NCI-H1092 treated with DMSO at 0.1 percent for 48 hours (cell line): ENCODE results near the gene TYW5.

Experiments
- DNase-seq: peaks from one replicate; lab custom pipeline; 2025; lab: John Stamatoyannopoulos, UW

The TYW5 gene

DNA sequence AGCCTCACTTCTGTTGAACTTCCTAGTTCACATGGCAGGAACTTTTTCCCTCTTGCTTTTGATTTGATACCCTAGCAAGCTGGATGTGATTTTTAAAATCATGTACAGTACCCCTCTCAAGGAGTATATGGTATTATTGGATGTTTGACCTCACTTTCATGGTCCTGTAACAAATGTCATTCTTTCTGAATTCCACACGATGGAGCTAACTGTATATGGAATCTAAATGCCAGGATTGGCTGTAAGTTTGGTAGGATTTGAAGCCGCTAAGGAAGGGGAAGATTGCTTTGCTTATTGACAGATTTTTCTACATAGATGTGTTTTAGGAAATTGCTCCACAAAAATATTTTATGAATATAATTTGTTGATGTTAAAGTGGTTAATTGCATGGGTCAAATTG lies 18.4 kb upstream of the TYW5 start:
- DNase-seq: peak; percentile 8

DNA sequence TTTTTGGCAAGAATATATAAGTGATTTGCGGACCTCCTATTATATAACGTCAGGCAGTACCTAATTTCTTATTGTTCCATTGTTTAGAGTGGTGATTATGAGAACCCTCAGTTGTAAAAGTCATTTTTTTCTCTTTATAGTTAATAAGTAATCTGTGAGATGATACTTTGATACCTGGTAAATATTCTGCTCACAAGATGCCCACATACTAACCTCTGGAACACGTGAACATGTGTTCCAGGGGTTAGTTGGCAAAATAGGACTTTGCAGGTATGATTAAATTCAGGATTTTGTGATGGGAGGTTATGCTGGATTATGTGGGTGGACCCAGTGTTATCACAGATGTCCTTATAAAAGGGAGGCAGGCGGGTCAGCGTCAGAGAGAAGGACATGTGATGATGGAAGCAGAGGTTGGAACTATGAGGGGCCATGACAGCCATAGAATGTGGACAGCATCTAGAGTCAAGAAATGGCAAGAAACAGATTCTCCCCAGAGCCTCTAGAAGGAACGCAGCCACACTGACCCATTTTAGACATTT lies 16.9 kb upstream of the TYW5 start:
- DNase-seq: no peak

DNA sequence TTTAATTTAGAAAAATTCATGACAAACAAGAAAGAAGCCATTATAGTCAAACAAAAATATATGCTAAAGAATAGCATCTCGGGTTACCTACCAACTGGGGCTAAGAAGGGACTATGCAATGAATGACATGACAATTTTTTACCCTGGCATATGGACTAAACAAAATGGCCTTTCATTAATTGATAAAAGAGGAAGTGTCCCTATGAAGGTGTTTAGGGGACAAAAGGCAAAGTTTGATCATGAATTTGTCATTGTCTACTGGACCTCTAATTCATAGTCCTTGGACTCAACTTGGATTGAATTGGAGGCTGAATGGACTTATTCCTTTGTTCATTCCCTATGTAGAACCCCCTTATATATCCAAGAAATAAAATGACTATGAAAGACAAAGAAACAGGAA lies 12.8 kb upstream of the TYW5 start:
- no peak for DNase-seq

DNA sequence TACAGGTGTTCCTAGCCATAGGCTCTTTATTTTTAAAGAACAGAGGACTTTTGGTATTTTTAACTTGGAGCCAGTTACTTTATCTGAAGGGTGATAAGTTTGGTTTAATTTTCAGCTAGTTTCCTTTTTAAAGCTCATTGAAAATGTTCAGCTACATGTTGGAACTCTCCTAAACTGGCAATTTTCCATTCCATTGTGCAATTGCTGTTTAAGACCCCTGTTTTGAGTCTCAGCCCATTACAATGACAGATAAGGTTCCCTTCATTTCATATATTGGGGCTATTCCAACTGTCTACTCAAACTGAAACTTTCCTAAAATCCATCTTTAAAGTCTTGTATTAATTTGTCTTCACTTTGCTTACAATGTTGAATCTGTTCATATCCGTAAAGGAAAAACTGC lies 11.7 kb upstream of the TYW5 start:
- no peak for DNase-seq

DNA sequence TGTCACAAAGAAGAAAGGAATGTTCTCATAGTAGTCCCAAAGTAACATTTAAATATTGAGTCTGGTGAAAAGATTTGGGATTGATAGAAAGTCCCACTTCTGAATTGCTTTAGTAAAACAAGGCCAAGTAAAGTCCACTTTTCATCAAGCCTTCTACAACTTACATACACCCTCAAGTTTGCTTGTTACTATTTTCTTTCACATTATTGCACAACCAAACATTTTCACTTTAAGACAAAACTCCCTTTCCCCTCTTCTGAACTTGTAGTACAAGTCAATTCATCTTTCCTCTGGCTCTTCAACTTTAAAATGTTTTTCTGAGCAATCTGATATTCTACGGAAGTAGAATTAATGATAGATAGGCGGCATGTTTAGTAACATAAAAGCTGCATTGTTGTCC lies 11.1 kb upstream of the TYW5 start:
- DNase-seq: no peak

DNA sequence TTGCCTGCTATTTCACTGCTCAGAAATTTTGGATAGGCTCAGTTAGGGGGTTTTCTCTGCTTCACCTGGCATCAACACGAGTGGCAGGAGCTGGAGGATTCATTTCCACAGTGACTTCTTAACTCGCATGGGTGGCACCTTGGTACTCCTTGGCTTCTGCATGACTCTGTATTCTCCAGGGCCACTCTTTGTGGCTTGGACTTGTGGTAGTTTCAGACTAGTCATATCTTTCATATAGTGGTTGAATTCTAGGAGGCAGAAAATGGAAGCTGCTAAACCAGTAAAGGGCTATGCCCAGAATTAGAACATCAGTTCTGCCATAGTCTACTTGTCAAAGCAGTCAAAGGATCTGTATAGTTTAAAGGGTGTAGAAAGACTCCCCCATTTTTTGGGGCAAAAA lies 6.9 kb upstream of the TYW5 start:
- no peak for DNase-seq

DNA sequence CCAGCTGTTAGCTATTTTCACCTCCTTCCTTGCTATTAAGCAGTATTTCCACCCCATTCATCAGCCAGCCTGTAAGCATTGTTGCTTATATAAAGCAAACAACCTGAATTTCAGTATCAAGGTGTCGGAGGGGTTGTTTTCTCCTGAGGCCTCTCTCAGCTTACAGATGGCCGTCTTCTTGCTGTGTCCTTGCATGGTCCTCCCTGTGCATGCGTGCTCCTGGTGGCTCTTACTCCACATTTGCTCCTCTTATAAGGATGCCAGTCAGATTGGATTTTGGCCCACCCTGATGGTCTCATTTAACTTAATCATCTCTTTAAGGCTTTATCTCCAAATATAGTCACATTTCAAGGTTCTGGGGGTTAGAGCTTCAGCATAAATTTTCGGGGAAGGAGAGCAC lies 2.7 kb upstream of the TYW5 start:
- no peak for DNase-seq

DNA sequence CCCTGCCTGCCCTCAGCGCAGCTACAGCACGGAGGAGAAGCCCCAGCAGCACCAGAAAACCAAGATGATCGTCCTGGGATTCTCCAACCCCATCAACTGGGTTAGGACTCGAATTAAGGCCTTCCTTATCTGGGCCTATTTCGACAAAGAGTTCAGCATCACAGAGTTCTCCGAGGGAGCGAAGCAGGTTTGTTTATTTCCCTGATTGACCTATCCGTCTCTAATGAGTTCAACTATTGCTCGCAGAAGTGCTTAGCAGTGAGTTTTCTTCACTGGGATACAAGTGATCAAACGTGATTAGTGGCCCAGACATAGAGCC lies 730 bp upstream of the TYW5 start:
- DNase-seq: no peak

DNA sequence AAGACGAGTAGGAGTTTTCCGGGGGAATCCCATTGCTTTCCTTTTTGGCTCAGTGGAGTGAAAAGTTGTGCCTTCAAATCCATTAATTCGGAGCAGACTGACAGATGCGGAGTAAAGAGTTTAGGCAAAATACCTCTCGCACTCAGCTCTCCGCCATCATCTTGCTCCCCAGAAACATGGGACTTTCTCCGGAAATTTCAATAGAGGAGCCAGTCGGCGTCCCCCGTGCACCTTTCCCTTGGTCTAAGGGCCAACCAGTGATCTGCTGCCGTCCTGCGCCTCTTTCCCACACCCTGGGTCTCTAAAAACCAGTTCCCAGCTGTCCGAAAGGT lies 318 bp downstream of the TYW5 start:
- DNase-seq: peak; percentile 56

DNA sequence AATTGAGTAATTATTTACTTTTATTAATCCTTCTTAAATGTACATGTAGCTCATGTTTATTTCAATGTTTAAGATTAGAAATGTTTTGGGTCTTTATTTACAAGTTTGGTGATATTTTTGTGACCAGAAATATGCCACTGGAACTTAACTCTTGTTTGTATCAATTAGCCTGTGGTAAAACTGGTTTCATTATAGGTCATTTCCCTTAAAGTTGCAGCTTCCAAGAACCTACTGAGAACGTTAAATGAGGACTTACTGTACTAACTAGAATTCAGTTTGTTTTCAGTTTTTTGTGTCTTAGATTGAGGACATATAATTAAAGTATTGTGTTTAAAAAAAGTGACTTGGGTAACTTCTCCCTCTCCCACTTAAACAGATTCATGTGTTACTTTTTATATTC lies 4.3 kb downstream of the TYW5 start:
- no peak for DNase-seq

DNA sequence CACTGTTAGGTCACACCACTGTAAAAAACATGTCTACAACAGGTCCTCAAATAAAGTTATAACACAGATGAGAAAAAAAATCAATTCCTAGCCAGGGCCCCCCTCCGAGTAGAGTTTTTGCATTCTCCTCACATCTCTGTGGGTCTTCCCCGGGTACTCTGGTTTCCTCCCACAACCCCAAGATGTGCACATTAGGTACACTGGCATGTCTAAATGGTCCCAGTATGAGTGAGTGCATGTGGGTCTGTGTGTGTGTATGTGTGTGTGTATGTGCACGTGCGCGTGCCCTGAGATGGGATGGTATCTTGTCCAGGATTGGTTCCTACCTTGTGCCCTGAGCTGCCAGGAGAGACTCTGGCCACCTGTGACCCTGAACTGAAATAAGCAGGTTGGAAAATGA lies 4.9 kb downstream of the TYW5 start:
- no peak for DNase-seq

DNA sequence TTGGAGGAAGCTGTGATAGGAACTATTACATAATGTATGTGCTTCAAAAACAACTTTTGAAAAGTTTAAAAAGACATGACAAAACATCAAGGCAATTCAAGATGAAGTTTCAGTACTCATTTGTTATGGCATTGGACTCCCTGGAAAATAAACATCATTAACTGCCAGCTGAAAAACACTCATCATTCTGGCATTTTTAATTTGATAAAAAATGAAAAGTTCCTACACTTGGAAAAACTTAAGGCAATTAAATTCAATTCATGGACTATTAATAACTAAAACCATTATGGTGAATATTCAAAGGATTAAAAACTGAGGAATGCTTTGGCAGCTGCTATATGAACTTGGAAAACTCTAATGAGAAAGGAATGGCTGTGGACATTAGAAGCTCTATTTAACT lies 8.5 kb downstream of the TYW5 start:
- no peak for DNase-seq

DNA sequence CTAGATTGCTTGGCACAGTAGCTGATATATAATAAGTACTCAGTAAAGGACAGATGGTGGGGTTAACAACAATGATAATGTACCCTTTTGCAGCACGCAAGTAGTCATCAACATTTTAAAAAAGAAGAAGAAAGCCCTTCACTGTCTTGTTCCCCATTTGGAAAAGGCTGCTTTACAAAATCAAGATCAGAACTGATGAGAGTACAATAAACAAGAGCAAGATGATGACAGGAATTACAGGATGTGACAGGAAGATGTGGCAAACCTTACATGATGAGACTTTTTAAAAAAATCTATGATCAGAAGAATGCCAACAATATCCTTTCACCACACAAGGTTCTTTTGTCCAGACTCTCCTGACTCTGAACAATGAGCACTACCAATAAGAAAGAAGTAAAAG lies 9.1 kb downstream of the TYW5 start:
- no peak for DNase-seq

DNA sequence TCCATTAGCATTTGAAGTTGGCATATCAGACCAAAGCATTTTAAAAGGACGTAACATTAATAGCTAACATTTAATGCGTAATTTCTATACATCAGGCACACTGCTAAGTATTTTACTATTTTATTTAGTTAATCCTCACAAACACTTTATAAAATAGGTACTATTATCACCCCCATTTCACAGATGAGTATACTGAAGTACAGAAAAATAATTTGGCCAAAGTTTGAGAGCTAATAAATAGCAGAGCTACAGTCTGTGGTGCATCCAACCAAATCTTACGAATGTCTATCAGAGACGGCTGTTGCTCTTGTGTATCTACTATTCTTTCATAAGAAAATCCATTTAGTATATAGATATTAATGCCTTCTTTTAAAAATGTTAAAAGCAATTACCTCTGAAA lies 11.9 kb downstream of the TYW5 start:
- no peak for DNase-seq

DNA sequence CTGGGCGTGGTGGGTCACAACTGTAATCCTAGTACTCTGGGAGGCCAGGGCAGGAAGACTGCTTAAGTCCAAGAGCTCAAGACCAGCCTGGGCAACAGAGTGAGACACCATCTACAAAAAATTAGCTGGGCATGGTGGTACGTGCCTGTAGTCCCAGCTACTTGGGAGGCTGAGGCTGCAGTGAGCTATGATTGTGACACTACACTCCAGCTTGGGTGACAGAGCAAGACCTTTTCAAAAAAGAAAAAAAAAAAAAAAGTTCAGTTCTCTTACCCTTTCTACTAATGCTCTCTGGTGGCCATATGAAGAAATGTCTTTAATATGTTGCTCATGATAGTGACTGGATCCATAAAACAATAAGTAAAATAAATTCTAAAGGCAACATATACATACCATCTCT lies 14.9 kb downstream of the TYW5 start:
- peak; percentile 20 for DNase-seq

DNA sequence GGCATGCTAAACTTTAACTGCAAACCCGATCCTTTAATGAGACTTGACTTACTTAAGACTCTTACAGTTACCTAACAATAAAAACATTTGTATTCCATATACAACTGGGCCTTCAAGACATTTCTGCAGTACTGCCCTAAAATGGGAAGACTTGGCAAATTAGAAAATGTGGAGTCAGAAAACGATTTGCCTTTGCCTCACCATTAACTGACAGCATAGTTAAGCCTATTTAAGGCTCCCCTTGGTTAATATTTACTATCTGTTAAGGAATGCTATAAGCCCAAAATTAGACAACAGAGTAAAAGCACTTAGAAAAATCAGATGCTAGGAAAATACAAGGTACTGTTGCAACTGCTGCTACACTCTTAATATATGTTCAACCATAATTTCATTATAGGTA lies 18.7 kb downstream of the TYW5 start:
- DNase-seq: no peak

DNA sequence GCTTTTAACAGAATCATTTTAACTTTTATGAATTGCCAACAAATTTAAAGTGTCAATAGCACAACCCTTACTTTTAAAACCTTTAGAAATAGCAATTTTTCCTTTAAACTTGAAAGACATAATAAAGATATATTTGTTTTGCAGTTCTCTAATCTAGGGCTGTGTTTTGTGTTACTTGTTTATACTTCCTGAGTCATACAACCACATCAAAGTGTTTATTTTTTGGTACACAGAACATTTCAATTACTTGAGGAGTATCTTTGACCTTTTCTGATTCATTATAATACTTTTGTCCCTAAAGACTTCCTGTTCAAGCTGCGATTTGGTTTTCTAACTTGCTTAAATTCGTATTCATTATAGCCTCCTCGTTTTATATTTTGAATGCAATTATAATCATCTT lies 21.8 kb downstream of the TYW5 start:
- DNase-seq: no peak

DNA sequence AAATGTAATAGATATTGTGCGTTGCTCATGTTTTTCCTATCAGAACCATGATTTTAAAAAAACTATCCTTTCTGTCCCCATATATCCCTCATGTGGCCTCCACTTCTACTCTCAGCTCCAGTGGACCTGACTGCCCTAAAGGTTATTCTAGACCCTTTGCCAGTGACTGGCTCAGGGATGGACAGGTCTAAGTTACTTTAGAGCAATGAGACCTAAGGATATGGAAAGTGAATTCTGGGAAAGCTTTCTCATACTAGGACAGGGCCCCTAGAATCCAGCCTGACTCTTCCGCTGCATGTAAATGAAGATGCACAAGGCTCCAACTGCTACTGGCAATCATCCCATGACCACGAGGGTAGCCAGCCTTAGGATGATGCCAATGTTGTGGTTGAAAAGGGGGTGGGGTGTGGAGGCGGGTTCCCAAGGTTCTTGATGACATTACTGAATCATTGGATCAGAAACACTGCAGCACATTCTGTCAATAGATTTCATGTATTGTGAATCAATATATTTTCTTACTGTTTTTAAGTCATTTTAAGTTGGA lies 22.9 kb downstream of the TYW5 start:
- DNase-seq: no peak

DNA sequence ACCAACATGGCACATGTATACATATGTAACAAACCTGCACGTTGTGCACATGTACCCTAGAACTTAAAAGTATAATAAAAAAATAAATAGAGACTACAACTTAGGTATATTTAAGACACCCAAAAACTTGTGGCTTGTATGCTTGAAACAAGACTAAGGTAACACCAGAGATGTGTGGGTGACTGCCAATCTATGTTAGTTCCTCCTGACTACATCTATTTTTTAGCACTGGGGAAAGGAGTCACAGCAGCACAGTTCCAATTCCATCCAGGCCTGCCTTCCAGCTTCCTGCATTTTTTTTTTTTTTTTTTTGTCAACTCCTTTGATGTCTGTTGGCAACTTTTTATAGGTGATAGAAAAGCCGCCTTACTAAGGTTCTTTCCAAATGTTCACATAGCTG lies 26.0 kb downstream of the TYW5 start:
- DNase-seq: no peak

DNA sequence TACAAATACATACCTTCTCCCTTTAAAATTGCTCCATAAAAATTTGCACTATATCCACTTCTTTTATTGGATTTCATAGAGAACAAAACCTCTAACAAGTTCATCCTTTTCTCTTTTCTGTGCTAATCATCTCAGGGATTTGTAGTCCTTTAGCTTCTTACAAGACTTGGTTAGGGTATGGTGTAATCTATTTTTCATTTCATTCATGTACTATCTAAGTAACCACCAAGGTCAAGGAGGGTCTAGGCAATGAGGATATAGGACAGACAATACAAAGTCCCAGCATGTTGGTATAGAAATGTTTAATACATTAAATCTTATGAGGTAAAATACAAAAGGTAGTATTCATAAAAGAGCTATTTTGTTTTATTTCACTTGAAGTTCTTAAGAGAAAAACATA lies 26.7 kb downstream of the TYW5 start:
- DNase-seq: no peak

DNA sequence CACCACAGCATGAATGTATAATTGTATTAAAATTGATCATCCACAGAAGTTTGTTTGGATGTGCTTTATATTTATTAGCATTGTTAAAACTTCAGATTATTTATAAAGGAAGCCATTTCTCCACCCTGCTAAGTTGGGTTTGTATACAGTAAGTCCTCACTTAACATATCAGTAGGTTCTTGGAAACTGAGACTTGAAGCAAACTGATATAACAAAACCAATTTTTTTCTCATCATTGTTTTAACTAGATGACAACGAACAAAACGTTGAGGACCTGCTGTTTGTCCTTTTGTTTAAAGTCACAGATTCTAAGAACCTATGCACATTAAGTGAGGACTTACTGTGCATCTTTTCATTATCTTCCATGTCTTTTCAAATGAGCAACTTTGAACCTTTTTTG lies 27.1 kb downstream of the TYW5 start:
- no peak for DNase-seq

DNA sequence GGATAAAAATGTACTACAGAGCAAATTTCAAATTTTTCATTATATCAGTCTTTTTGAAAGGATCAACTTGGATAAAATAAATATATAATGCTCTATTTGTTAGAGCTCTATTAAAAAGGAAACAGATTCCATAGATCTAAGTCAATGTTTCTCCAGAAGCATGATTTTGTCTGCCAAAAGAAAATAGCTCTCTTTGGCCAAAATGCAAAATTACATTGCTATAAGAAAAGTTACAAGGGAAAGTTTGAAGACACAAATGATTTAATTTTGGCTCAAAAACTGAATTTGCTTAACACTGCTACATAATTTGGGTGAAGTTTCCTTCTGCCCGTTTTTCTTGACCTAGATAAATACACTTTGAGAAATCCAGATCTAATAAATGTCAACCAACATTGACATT lies 28.5 kb downstream of the TYW5 start:
- DNase-seq: no peak

DNA sequence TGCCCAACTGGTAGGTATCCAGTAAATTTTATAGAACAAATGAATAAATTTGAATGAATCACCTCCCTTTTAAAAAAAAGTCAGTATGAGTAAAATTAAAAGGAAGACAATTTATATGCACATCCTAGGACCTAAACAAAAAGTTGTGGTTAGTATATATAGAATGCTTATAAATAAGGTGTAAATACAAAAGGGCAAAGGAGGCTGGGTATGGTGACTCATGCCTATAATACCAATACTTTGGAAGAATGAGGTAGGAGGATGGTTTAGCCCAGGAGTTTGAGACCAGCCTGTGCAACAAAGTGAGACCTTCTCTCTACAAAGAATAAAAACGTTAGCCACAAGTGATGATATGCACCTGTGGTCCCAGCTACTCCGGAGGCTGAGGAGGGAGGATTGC lies 31.4 kb downstream of the TYW5 start:
- DNase-seq: no peak

DNA sequence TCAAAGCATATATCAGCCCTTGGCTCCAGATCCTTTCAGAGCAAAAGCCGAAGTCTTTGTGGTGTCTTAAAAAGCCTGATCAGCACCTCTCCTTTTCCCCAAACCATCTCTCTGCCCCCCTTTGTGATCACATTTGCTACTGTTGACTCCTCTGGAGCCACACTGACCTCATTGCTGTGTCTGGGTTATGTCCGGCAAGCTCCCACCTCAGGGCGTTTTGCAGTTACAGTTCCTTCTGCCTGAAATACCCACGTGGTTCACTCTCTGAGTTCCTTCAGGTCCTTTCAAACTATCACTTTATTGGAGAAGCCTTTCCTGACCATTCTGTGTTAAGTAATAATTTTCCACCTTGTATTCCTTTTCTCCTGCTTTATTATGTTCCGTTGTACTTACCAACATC lies 32.4 kb downstream of the TYW5 start:
- DNase-seq: no peak

DNA sequence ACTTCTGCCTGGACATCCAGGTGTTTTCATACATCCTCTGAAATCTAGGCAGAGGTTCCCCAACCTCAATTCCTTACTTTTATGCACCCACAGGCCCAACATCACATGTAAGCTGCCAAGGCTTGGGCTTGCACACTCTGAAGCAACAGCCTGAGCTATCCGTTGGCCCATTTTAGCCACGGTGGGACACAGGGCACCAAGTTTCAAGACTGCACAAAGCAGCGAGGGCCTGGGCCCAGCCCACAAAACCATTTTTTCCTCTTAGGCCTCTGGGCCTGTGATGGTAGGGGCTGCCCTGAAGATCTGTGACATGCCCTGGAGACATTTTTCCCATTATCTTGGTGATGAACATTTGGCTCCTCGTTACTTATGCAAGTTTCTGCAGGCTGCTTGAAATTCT lies 38.3 kb downstream of the TYW5 start:
- DNase-seq: no peak
